A172 (cell line): ENCODE measurements around the gene CEMIP2. TPM values are rescaled to one million over a fixed set of nuclear protein-coding genes. Genes with fewer than 3 reads are reported as not detected.
"Not testable (repeated sequence)": the region's sequence is repeated elsewhere in the genome, so short reads cannot be mapped to it uniquely, and the experiment has no call there.

Experiments
- DNase-seq: peaks from one replicate; pipeline ENCODE4 v3.0.0-alpha.2; 2015; ENCODE audit warnings: low spot score
- total RNA-seq: library from RNA; depleted of rRNA; stranded (reverse); fragments of >200 nt; shearing (Covaris generic); gene quantifications from 2 replicates; pipeline ENCODE4 v1.2.3, GENCODE V29; 2014; rRNA removed

Gene CEMIP2
- total RNA-seq: 11.6 and 12.2 TPM in 2 replicates

GRCh38 chr9:71768388-71769174 lies at the start of gene CEMIP2:
CEMIP2 (minus strand) TSS chr9:71768513; CDS start chr9:71750373, 18,140 bp downstream.
- peak; percentile 82 for DNase-seq

GRCh38 chr9:71816916-71817451 lies 48.7 kb upstream of the CEMIP2 start:
- DNase-seq: no peak

- no peak for DNase-seq
Observed at GRCh38 chr9:71814815-71815214, 46.5 kb upstream of the CEMIP2 start.

GRCh38 chr9:71814226-71814625 lies 45.9 kb upstream of the CEMIP2 start:
- DNase-seq: no peak

DNA sequence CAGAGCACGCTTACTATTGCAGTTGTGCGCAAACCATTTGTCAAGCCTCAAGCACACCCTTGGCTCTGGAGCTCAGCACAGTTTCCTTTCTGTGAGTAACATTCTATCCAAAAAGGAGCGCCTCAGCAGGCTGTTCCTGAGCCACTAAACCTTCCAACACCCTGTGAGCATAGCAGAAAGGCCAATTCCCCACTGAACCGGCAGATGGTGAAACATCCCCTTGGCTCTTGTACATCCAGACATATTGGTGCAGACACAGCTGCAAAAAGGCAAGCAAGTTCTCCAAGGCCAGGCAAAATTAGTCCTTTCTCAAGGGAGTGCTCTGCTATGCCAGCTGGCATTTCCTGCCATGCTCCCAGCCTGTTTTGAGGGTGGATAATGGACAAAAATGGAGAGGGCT lies 44.1 kb upstream of the CEMIP2 start:
- no peak for DNase-seq

DNA sequence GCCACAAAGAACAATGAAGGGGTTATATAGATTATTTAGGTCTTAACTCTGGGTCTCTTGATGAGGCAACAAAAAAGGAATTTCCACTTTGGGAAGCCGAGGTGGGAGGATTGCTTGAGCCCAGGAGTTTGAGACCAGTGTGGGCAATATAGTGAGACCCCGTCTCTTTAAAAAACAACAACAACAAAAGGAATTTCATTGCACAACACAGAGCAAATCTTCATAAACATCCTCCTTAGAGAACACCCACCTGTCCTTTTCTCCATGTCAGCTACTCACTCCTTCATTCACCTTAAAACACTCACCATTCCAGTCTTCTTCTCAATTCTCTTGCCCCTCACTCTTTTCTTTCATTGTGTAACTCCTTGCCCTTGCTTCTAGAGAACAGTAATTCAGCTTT lies 39.8 kb upstream of the CEMIP2 start:
- DNase-seq: no peak

DNA sequence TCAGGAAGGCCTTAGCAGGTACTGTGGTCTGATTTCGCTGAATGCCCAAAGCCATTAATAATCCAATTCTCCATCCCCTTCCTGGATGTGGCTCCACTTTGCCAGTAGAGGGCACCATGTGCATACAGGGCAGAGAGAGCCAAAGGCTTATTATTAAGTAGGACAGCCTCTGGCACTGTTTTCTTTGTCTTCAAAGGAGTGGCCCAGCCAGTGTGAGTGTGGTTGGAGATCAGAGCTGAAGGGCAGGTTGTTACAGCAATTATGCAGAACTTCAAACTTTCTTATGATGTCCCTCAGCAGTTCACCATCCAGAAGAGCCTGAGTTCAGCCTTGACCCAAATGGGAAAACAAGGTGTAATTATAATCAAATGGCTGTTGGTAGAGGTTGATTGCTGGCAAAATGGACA lies 38.6 kb upstream of the CEMIP2 start:
- peak; percentile 76 for DNase-seq

DNA sequence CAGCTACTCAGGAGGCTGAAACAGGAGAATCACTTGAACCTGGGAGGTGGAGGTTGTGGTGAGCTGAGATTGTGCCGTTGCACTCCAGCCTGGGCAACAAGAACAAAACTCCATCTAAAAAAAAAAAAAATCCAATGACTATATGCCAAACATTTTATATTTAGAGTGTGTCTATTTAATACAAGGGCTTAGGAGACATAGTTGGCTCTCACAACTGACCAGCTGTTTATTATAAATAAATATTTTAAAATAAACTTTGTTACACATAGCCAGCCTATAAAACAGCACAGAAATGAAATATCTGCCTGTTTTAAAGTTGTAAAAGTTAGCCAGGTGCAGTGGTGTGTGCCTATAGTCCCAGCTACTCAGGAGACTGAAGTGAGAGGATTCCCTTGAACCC lies 36.8 kb upstream of the CEMIP2 start:
- not testable (repeated sequence) for DNase-seq

DNA sequence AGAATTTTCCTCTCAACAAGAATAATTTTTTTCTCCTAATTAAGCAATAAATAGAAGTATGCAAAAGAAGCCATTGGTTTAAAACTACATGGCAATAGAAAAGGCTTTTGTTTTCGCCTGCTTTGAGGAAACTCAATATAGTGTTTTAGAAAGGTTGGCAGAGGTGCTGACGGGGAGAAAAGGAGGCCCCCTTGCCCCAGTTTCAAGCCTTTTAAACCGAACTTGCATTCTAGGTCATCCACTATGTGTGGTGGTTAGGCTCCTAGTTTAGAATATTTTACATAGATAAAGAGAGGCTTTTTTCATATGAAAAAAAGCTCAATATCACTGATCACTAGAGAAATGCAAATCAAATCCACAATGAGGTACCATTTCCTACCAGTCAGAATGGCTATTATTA lies 33.5 kb upstream of the CEMIP2 start:
- DNase-seq: no peak

- DNase-seq: no peak
Observed at GRCh38 chr9:71797266-71797665, 29.0 kb upstream of the CEMIP2 start.

GRCh38 chr9:71796100-71796767 lies 27.9 kb upstream of the CEMIP2 start:
- DNase-seq: no peak

DNA sequence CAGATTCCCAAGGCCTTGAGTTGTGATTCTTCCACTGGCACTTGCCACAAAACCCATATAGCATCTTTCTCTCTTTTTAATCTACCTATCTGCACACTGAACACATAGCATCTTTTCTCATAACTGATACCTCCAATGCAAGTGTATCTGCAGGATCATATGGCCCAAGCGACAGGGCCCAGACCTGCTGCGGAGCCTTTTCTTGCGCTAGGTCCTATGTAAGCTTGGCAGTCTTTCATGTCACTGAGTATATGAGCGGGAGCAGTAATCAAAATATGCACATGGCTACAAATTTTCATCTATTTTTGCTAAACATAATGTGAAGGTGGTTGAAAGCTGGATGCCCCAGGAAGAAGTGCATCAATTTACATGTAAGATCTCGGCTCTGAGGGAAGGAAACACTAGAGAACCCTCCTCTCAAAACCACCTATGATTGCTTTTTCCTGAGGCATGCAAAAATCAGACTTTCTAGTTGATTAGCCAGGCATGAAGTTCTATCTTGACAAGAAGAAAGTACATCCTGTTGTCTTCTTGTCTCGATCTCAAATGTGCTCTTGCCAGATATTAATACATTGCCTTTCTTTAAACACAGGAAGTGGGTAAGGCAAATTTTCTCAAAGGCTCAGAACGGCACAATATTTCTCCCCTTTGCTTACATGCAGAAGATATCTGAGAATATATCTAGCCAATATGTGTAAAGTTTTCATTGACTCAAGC lies 26.9 kb upstream of the CEMIP2 start:
- no peak for DNase-seq

DNA sequence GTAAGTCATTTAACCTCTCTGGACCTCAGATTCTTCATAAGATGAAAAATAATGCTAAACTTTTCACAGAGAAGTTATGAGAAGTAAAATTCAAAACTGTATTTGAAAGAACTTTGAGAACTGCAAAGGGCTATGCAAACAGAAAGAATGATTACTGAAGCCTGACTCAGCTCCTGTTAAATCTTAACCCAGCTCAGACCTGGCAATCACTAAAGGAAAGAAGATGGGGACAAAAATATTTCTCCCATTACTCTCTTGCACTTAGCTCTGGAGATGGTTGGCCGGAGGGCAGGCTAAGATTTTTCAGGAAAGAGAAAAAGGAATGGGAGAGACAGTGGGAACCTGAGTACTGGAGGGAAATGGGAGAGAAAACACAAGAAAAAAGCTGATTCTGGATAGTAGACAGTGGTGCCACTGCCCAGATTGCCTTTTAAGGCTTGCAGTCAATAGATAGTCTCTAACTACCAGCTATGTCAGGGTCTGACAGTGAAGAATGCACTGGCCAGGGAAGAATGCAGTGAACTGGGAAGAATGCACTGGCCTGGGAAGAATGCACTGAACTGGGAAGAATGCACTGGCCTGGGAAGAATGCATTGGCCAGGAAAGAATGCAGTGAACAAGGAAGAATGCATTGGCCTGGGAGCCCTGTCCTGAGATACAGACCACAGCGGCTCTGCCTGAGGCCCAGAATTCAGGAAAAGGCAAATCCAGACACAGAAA lies 25.2 kb upstream of the CEMIP2 start:
- DNase-seq: peak; percentile 60

- no peak for DNase-seq
Observed at GRCh38 chr9:71791875-71792274, 23.6 kb upstream of the CEMIP2 start.

DNA sequence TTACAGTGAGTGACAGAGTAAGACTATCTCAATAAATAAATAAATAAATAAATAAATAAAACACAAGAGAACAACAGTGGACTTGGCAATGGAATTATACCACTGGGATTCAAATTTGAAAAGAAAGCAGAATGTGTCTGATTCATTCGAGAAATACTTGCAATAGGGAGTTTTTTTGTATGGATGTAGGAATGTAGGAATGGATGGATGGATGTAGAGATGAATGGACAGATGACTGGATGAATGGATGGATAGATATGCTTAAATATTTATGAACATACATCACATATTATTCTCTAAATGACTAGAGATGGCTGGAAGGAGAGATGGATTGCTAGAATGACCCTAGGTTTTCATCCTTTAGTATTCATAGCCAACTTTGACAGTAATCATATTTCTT lies 22.0 kb upstream of the CEMIP2 start:
- DNase-seq: no peak

- DNase-seq: no peak
Observed at GRCh38 chr9:71783120-71783523, 14.8 kb upstream of the CEMIP2 start.

GRCh38 chr9:71781391-71781790 lies 13.1 kb upstream of the CEMIP2 start:
- DNase-seq: no peak

- DNase-seq: no peak
Observed at GRCh38 chr9:71780953-71781352, 12.6 kb upstream of the CEMIP2 start.

DNA sequence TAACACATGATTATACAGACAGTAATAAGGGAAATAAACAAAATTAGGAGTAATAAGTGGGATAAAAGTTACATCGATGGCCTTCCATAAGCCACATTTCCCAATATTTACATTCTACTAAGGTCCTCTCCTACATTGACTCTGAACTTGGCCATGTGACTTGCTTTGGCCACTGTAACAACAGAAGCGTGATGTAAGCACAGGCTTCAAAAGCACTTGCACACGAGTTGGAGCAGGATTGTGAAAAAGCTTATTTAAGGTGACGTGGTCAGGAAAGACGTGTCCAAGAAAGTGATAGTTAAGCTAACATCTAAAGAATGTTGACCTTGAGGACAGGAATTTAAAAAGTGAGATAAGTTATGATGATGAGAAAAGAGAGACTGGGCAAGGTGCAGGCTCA lies 9.8 kb upstream of the CEMIP2 start:
- DNase-seq: no peak

DNA sequence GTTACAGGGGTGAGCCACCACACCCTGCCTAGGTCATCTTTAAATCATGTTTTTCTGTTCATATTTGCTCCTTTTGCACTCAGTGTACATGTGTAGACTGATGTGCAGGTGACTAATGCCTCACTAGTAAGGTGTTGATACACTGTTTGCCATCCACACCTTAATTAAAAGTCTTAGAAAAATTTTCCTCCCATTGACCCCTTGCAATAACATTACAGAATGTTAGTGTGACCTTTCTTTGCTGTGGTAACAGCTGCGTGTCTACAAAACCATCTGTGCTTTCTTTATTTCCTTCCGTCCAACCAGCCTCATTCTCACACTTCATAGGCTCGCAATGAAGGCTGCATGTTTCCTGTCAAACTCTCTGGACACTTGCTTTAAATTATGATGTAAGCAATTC lies 6.6 kb upstream of the CEMIP2 start:
- no peak for DNase-seq

- no peak for DNase-seq
Observed at GRCh38 chr9:71772726-71773125, 4.4 kb upstream of the CEMIP2 start.

DNA sequence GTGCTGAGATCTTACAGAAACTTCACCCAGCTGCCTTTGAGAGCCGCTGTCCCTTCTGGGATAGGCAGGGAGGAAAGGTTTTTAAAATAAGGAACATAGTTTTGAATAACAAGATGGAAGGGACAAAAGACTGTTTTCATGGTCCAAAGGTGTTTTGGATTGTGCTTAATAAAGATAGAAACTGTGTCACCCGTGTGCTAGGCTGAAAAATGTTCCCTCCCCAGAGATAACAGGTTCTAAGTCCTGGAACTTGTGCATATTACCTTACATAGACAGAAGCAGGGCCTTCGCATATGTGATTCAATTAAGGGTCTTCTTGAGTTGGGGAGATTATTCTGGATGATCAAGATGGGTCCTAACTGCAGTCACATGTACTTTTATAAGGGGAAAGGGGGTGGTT lies 1.9 kb upstream of the CEMIP2 start:
- DNase-seq: no peak
